Thoracic aorta (tissue), 2 donors: ENCODE data around the gene DLG5. TPM values are rescaled to one million over a fixed set of nuclear protein-coding genes. Genes with fewer than 3 reads are reported as not detected.

Source experiments
- ATAC-seq: fragments of 150-250 bp; one replicate; pipeline ENCODE4 v1.8.0; 2017; ENCODE audit warnings: low read depth; ENCODE audit not compliant: insufficient number of reproducible peaks, low FRiP score
- DNase-seq: peaks from one replicate; pipeline ENCODE4 v3.0.0-alpha.2; 2020; ENCODE audit warnings: low spot score
- H3K27ac ChIP-seq, 2 donors: fragments of 200-600 bp; sonication (generic); 1 replicate in 1 of 2; 2 replicates in 1 of 2; pipeline ENCODE4 v1.5.1; 2016; ENCODE audit warnings: mild to moderate bottlenecking in 2 of 2, moderate library complexity in 2 of 2
- H3K27me3 ChIP-seq: fragments of 200-600 bp; sonication (generic); replicated peaks from 2 replicates; pipeline ENCODE4 v1.6.0; 2016; ENCODE audit warnings: mild to moderate bottlenecking; ENCODE audit not compliant: insufficient read depth
- H3K36me3 ChIP-seq: fragments of 200-600 bp; sonication (generic); one replicate; pipeline ENCODE4 v1.5.1; 2016
- H3K4me1 ChIP-seq, 2 donors: fragments of 200-600 bp; sonication (generic); 1 replicate in 1 of 2; 2 replicates in 1 of 2; pipeline versions ENCODE4 v1.5.1 to v1.6.0; 2016; ENCODE audit warnings: low read depth in 2 of 2, mild to moderate bottlenecking in 1 of 2; ENCODE audit not compliant: control insufficient read depth in 1 of 2
- H3K4me3 ChIP-seq: fragments of 200-600 bp; sonication (generic); 2 replicates; pipeline ENCODE4 v1.5.1; 2016; ENCODE audit warnings: mild to moderate bottlenecking
- H3K9me3 ChIP-seq: fragments of 200-600 bp; sonication (generic); 2 replicates; pipeline ENCODE4 v1.5.1; 2016
- total RNA-seq, 2 donors: library from RNA; depleted of rRNA; stranded (reverse); fragments of >200 nt; gene quantifications; one replicate each; pipeline versions ENCODE4 v1.1.0 to v1.2.3, GENCODE V29; 2016
- TF ChIP-seq, protein P1 (sequence below): fragments of 200-600 bp; sonication (generic); IDR thresholded peaks from one replicate; pipeline ENCODE4 v1.5.1; 2019; ENCODE audit warnings: antibody characterized with exemption

Gene DLG5
- total RNA-seq, 2 donors from 2014 or later: 36.4 to 79.6 TPM

DNA sequence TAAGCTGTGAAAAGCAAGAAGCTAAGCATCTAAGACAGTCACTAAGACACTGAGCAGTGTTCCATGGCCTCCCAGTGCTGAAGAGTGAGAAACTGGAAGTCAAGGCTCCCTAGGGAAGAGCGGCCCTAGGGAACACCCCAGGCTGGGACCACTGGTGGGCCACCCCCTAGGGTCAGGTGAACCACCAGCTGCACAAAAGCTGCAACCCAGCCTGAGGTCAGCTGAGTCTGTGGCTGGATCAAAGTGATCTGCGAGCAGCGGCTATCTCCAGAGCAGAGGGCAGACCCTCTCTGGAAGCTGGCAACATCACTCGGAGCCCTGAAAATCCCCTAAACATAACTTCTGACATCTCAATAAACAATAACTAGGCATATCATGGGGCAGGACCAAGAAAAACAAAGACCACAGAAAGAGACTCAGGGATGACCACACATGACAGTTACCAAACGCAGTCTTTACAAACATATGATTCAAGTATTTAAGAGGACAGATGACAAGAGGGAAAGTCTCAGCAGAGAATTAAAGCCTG, 125.8 kb downstream of the DLG5 start:
- no peaks in the 10 kb centered on the region for H3K9me3 ChIP-seq
- TF ChIP-seq, protein P1, sequence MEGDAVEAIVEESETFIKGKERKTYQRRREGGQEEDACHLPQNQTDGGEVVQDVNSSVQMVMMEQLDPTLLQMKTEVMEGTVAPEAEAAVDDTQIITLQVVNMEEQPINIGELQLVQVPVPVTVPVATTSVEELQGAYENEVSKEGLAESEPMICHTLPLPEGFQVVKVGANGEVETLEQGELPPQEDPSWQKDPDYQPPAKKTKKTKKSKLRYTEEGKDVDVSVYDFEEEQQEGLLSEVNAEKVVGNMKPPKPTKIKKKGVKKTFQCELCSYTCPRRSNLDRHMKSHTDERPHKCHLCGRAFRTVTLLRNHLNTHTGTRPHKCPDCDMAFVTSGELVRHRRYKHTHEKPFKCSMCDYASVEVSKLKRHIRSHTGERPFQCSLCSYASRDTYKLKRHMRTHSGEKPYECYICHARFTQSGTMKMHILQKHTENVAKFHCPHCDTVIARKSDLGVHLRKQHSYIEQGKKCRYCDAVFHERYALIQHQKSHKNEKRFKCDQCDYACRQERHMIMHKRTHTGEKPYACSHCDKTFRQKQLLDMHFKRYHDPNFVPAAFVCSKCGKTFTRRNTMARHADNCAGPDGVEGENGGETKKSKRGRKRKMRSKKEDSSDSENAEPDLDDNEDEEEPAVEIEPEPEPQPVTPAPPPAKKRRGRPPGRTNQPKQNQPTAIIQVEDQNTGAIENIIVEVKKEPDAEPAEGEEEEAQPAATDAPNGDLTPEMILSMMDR: no peak
- H3K4me1 ChIP-seq: no peaks in the 10 kb centered on the region
- ATAC-seq (no peak), DNase-seq (no peak)
- H3K27ac ChIP-seq: no peak overlapping the region
- no peaks in the 10 kb centered on the region for H3K27me3 ChIP-seq
- no peak overlapping the region for H3K4me3 ChIP-seq
- H3K36me3 ChIP-seq: peaks cover 37% of the 10 kb centered on the region

DNA sequence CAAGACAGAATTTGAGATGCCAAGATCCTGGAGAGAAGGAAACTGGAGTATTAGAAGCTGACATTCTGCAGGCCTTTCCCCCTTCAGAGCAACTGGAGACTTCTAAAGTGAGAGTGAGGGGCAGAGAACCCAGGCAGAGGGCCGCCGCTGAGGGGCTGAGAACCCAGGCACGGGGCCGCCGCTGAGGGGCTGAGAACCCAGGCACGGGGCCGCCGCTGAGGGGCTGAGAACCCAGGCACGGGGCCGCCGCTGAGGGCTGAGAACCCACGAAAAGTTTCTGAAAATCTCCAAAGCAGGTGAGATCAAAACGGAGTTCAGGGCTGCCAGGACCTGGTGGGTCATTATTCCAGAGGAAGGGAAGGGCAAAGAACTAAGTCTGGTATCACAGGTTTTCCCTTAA, 126.2 kb downstream of the DLG5 start:
- Histone ChIP-seq H3K9me3 (no peaks in the 10 kb centered on the region), H3K27me3 (no peaks in the 10 kb centered on the region), H3K27ac (no peak overlapping the region), H3K4me3 (no peak overlapping the region), H3K36me3 (peaks cover 42% of the 10 kb centered on the region), H3K4me1 (no peaks in the 10 kb centered on the region)
- TF ChIP-seq, protein P1: no peak
- ATAC-seq: no peak
- no peak for DNase-seq

DNA sequence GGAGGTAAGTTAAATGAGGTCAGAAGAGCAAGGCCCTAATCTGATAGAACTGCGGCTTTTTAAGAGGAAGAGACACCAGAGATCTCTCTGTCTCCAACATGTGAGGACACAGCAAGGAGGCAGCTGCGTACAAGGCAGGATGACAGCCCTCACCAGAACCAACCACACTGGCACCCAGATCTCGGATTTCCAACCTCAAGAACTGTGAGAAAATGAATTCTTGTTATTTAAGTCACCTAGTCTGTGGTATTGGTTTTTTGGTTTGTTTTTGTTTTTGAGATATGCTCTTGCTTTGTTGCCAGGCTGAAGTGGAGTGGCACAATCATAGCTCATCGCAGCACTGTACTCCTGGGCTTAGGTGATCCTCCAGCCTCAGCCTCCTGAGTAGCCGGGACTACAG, 127.2 kb downstream of the DLG5 start:
- no peak for DNase-seq
- ATAC-seq: no peak
- no peak overlapping the region for H3K4me3 ChIP-seq
- no peaks in the 10 kb centered on the region for H3K4me1 ChIP-seq
- no peak overlapping the region for H3K27ac ChIP-seq
- TF ChIP-seq, protein P1: no peak
- H3K27me3 ChIP-seq: no peaks in the 10 kb centered on the region
- peaks cover 48% of the 10 kb centered on the region for H3K36me3 ChIP-seq
- no peaks in the 10 kb centered on the region for H3K9me3 ChIP-seq

DNA sequence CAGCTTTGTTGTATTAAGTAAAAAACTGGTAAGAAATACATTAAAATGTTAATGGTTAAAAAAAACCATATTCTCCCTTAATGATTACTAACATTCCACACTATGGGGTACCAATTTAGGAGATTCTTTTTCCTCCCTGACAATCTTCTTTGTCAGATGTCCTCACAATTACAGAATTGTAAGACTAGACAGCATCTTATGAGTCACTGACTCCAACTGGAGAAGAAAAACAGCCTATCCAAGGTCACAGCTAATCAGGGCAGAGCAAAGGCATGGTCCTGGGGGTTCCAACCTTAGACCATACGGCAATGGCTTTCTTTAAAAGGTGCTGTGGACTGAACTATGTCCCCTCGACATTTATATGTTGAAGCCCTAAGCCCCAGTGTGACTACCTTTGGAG, 127.6 kb downstream of the DLG5 start:
- Histone ChIP-seq H3K4me1 (no peaks in the 10 kb centered on the region), H3K9me3 (no peaks in the 10 kb centered on the region), H3K36me3 (peaks cover 51% of the 10 kb centered on the region), H3K4me3 (no peak overlapping the region), H3K27ac (no peak overlapping the region), H3K27me3 (no peaks in the 10 kb centered on the region)
- DNase-seq (no peak), ATAC-seq (no peak)
- TF ChIP-seq, protein P1: no peak

DNA sequence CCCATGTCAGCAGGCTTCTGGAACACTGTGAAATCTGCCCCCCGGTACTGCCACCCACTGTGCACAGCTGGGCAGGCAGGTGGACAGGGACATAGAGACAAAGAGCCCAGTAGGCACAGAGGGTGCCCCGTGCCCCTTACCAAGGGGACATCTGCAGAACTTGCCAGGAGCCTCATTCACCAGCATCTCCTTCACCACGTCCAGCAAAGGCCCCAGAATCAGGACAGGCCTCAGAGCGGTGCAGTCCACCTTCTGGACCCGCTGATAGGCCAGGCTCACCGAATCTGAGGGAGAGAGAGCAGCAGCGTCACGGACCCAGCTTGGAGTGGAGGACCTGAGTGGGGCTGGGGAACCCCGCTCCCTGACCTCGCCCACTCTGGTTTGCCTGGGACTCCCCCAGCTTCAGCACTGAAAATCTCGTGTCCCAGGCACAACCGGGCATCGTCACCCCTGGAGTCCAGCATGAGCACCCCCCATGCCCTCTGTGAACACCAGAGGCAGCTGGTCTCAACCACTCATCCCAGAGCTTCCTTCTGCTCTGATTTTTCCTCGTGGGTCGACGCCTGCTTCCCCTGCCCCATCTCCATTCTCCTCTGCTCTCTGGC, 130.1 kb downstream of the DLG5 start:
- no peaks in the 10 kb centered on the region for H3K4me1 ChIP-seq
- no peaks in the 10 kb centered on the region for H3K9me3 ChIP-seq
- no peaks in the 10 kb centered on the region for H3K27me3 ChIP-seq
- DNase-seq (no peak), ATAC-seq (no peak)
- TF ChIP-seq, protein P1: no peak
- H3K36me3 ChIP-seq: peaks cover 72% of the 10 kb centered on the region
- no peak overlapping the region for H3K4me3 ChIP-seq
- no peak overlapping the region for H3K27ac ChIP-seq
